OCI-LY7 (cell line): ENCODE measurements around the gene RCAN3.

Experiments used
- CTCF ChIP-seq: fragments of 200-600 bp; sonication (generic); conservative IDR thresholded peaks from 2 replicates; pipeline ENCODE4 v1.5.1; 2014; ENCODE audit warnings: mild to moderate bottlenecking, antibody characterized with exemption, low read length, moderate library complexity, mixed read lengths
- EZH2phosphoT487 ChIP-seq: fragments of 200-600 bp; sonication (generic); IDR thresholded peaks from 2 replicates; pipeline ENCODE4 v1.6.1; 2018; ENCODE audit warnings: low read depth, borderline replicate concordance, mild to moderate bottlenecking, mixed run types, antibody characterized with exemption, low read length, moderate library complexity, mixed read lengths

- TF ChIP-seq CTCF (no peak), EZH2phosphoT487 (no peak)
These were observed 18.4 kb upstream of the RCAN3 start for GRCh38 chr1:24484199-24484598.
